Upper lobe of left lung (tissue), 4 donors: ENCODE data around the gene CCDC121.

Experiments used
- EP300 ChIP-seq, 4 donors: sonication (generic); formaldehyde crosslinking; IDR thresholded peaks; one replicate each; pipeline ENCODE4 v1.5.1; 2017; ENCODE audit warnings: antibody characterized with exemption in 4 of 4, control low read depth in 2 of 4
- POLR2A ChIP-seq, 4 donors: fragments of 450-650 bp; IDR thresholded peaks; one replicate each; pipeline ENCODE4 v1.5.1; 2016 to 2017; ENCODE audit warnings: antibody characterized with exemption in 4 of 4, mild to moderate bottlenecking in 2 of 4
- POLR2AphosphoS5 ChIP-seq, 2 donors: sonication (generic); formaldehyde crosslinking; IDR thresholded peaks; one replicate each; pipeline ENCODE4 v1.5.1; 2017; ENCODE audit warnings: antibody characterized with exemption in 2 of 2
- TF ChIP-seq, protein P1 (sequence below), 6 experiments: fragments of 450-650 bp in 4 of 6; fragments of 200-600 bp in 2 of 6; sonication (generic) in 2 of 6; IDR thresholded peaks; one replicate each; pipeline ENCODE4 v1.5.1; 2016 to 2019; ENCODE audit warnings: antibody characterized with exemption in 6 of 6

DNA sequence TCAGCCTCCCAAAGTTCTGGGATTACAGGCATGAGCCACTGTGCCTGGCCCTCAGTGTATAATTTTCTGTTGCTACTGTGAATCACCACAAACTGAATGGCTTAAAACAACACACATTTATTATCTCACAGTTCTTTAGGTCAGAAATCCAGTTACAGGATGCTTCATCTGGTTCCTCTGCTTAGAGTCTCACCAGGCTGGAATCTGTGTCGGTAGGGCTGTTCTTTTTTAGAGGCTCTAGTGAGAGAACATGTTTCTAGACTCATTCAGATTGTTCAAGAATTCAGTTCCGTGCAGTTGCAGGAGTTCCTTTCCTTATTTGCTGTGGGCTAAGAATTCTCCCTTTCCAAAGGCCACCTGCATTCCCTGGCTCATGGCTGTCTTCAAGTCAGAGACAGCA is 22.2 kb downstream of the CCDC121 start:
- TF ChIP-seq, protein P1, sequence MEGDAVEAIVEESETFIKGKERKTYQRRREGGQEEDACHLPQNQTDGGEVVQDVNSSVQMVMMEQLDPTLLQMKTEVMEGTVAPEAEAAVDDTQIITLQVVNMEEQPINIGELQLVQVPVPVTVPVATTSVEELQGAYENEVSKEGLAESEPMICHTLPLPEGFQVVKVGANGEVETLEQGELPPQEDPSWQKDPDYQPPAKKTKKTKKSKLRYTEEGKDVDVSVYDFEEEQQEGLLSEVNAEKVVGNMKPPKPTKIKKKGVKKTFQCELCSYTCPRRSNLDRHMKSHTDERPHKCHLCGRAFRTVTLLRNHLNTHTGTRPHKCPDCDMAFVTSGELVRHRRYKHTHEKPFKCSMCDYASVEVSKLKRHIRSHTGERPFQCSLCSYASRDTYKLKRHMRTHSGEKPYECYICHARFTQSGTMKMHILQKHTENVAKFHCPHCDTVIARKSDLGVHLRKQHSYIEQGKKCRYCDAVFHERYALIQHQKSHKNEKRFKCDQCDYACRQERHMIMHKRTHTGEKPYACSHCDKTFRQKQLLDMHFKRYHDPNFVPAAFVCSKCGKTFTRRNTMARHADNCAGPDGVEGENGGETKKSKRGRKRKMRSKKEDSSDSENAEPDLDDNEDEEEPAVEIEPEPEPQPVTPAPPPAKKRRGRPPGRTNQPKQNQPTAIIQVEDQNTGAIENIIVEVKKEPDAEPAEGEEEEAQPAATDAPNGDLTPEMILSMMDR (IDR thresholded peaks at IDR 0.05), result no peak
- TF ChIP-seq POLR2AphosphoS5 (IDR thresholded peaks at IDR 0.05), result no peak
- no peak for TF ChIP-seq POLR2A (IDR thresholded peaks at IDR 0.05)
- no peak for TF ChIP-seq EP300 (IDR thresholded peaks at IDR 0.05)
